H9 (cell line): ENCODE results near the gene ZFPL1. TPM values are rescaled to one million over a fixed set of nuclear protein-coding genes. Genes with fewer than 3 reads are reported as not detected.

ENCODE experiments used
- DNase-seq: peaks from one replicate; pipeline ENCODE4 v3.0.0-alpha.2; 2017
- H2AFZ ChIP-seq: one replicate; pipeline ENCODE4 v1.6.1; 2013; ENCODE audit warnings: mild to moderate bottlenecking, low read length, control low read depth, moderate library complexity
- H2AK5ac ChIP-seq: 2 replicates; pipeline ENCODE4 v1.6.1; 2013; ENCODE audit warnings: low read length, control low read depth, mixed read lengths; ENCODE audit not compliant: insufficient read length
- H2BK120ac ChIP-seq: one replicate; pipeline ENCODE4 v1.6.1; 2013; ENCODE audit warnings: low read depth, mild to moderate bottlenecking, low read length, control low read depth, inconsistent platforms; ENCODE audit not compliant: poor library complexity, severe bottlenecking
- H2BK12ac ChIP-seq: 2 replicates; pipeline ENCODE4 v1.6.1; 2013; ENCODE audit warnings: low read length, control low read depth, mixed read lengths, low read depth; ENCODE audit not compliant: insufficient read length
- H2BK15ac ChIP-seq: 2 replicates; pipeline ENCODE4 v1.6.1; 2013; ENCODE audit warnings: low read depth, low read length, control low read depth
- H2BK20ac ChIP-seq: one replicate; pipeline ENCODE4 v1.6.1; 2013; ENCODE audit warnings: low read depth, mild to moderate bottlenecking, low read length, control low read depth, inconsistent platforms; ENCODE audit not compliant: poor library complexity, severe bottlenecking
- H2BK5ac ChIP-seq: 2 replicates; pipeline ENCODE4 v1.6.1; 2013; ENCODE audit warnings: low read length, control low read depth, mixed read lengths; ENCODE audit not compliant: insufficient read length
- H3K14ac ChIP-seq: 2 replicates; pipeline ENCODE4 v1.6.1; 2013; ENCODE audit warnings: low read length, control low read depth; ENCODE audit not compliant: insufficient read depth
- H3K18ac ChIP-seq: 2 replicates; pipeline ENCODE4 v1.6.1; 2013; ENCODE audit warnings: low read depth, mild to moderate bottlenecking, mixed read lengths, low read length, control low read depth; ENCODE audit not compliant: insufficient read length
- H3K23ac ChIP-seq: 2 replicates; pipeline ENCODE4 v1.6.1; 2013; ENCODE audit warnings: low read length, control low read depth, mixed read lengths, low read depth; ENCODE audit not compliant: insufficient read length
- H3K23me2 ChIP-seq: 2 replicates; pipeline ENCODE4 v1.6.1; 2013; ENCODE audit warnings: low read depth, mild to moderate bottlenecking, mixed read lengths, low read length, control low read depth; ENCODE audit not compliant: insufficient read length, poor library complexity, severe bottlenecking
- H3K27ac ChIP-seq: 2 replicates; pipeline ENCODE4 v1.5.1; 2013; ENCODE audit warnings: low read length, control low read depth, mixed read lengths, low read depth; ENCODE audit not compliant: insufficient read length
- H3K27me3 ChIP-seq: 2 replicates; pipeline ENCODE4 v1.6.1; 2013; ENCODE audit warnings: low read length, control low read depth, inconsistent platforms; ENCODE audit not compliant: insufficient read depth
- H3K4ac ChIP-seq: 2 replicates; pipeline ENCODE4 v1.6.1; 2013; ENCODE audit warnings: low read depth, mild to moderate bottlenecking, control low read depth, inconsistent platforms, low read length, moderate library complexity
- H3K4me1 ChIP-seq: 2 replicates; pipeline ENCODE4 v1.6.1; 2013; ENCODE audit warnings: low read length, control low read depth, inconsistent platforms; ENCODE audit not compliant: insufficient read depth
- H3K4me2 ChIP-seq: 2 replicates; pipeline ENCODE4 v1.6.1; 2013; ENCODE audit warnings: low read length, control low read depth, mixed read lengths; ENCODE audit not compliant: insufficient read length, insufficient read depth
- H3K56ac ChIP-seq: 2 replicates; pipeline ENCODE4 v1.6.1; 2013; ENCODE audit warnings: low read depth, mild to moderate bottlenecking, mixed read lengths, low read length, control low read depth; ENCODE audit not compliant: insufficient read length
- H3K79me1 ChIP-seq: 2 replicates; pipeline ENCODE4 v1.6.1; 2013; ENCODE audit warnings: low read depth, mild to moderate bottlenecking, moderate library complexity, low read length, control low read depth, inconsistent platforms; ENCODE audit not compliant: insufficient read depth, poor library complexity, severe bottlenecking
- H3K79me2 ChIP-seq: 2 replicates; pipeline ENCODE4 v1.6.1; 2013; ENCODE audit warnings: low read length, control low read depth, inconsistent platforms; ENCODE audit not compliant: insufficient read depth
- H3K9ac ChIP-seq: 2 replicates; pipeline ENCODE4 v1.6.1; 2013; ENCODE audit warnings: low read length, control low read depth, mixed read lengths; ENCODE audit not compliant: insufficient read length; ENCODE audit errors: extremely low read depth
- H3K9me3 ChIP-seq: one replicate; pipeline ENCODE4 v1.6.1; 2013; ENCODE audit warnings: low read depth, low read length, inconsistent platforms; ENCODE audit not compliant: control insufficient read depth
- H3T11ph ChIP-seq: one replicate; pipeline ENCODE4 v1.6.1; 2013; ENCODE audit warnings: mild to moderate bottlenecking, low read length, control low read depth, inconsistent platforms
- H4K20me1 ChIP-seq: one replicate; pipeline ENCODE4 v1.6.1; 2013; ENCODE audit not compliant: control insufficient read depth, insufficient read length, insufficient read depth
- H4K5ac ChIP-seq: 2 replicates; pipeline ENCODE4 v1.6.1; 2013; ENCODE audit warnings: low read depth, mild to moderate bottlenecking, mixed read lengths, low read length, control low read depth; ENCODE audit not compliant: insufficient read length
- H4K8ac ChIP-seq: replicated peaks from 2 replicates; pipeline ENCODE4 v1.6.1; 2013; ENCODE audit warnings: low read length, control low read depth, mixed read lengths, low read depth; ENCODE audit not compliant: insufficient read length
- H4K91ac ChIP-seq: 2 replicates; pipeline ENCODE4 v1.6.1; 2013; ENCODE audit warnings: low read depth, mild to moderate bottlenecking, moderate library complexity, mixed read lengths, low read length, control low read depth; ENCODE audit not compliant: insufficient read length
- H3K27ac Mint-ChIP-seq, 3 experiments: 2 replicates in 2 of 3; 3 replicates in 1 of 3; pipeline ENCODE4 v1.8.0; 2020 to 2021; ENCODE audit warnings: mixed read lengths in 3 of 3, mild to moderate bottlenecking in 1 of 3, moderate library complexity in 1 of 3
- H3K27me3 Mint-ChIP-seq: 2 replicates; pipeline ENCODE4 v1.8.0; 2021; ENCODE audit warnings: low read depth, mild to moderate bottlenecking, moderate library complexity, mixed read lengths
- H3K36me3 Mint-ChIP-seq, 3 experiments: 2 replicates in 2 of 3; 3 replicates in 1 of 3; pipeline ENCODE4 v1.8.0; 2020 to 2021; ENCODE audit warnings: low read depth in 3 of 3, mixed read lengths in 3 of 3; ENCODE audit not compliant: insufficient read depth in 1 of 3
- H3K4me1 Mint-ChIP-seq, 2 experiments: 2 replicates each; pipeline ENCODE4 v1.8.0; 2020; ENCODE audit warnings: mixed read lengths in 2 of 2
- H3K4me3 Mint-ChIP-seq, 2 experiments: 2 replicates in 1 of 2; 3 replicates in 1 of 2; pipeline ENCODE4 v1.8.0; 2020 to 2021; ENCODE audit warnings: mild to moderate bottlenecking in 2 of 2, mixed read lengths in 2 of 2, moderate library complexity in 1 of 2
- H3K9me3 Mint-ChIP-seq, 2 experiments: 2 replicates in 1 of 2; 3 replicates in 1 of 2; pipeline ENCODE4 v1.8.0; 2020; ENCODE audit warnings: mild to moderate bottlenecking in 2 of 2, mixed read lengths in 2 of 2, moderate library complexity in 1 of 2
- WGBS: extraction: QIAGEN DNeasy Blood & Tissue Kit; methylation state at CpG from one replicate; pipeline ENCODE4 v1.1.7; 2013; ENCODE audit warnings: missing lambda C conversion rate, low lambda C conversion rate, mixed read lengths; ENCODE audit not compliant: insufficient read length; ENCODE audit errors: extremely low coverage; 5-methylcytosine and 5-hydroxymethylcytosine counted together
- total RNA-seq: library from RNA; stranded (reverse); gene quantifications from 2 replicates; pipeline ENCODE4 v1.2.1, GENCODE V29; 2021
- TF ChIP-seq, protein P1 (sequence below): fragments of 200-600 bp; sonication (generic); conservative IDR thresholded peaks from 3 replicates; pipeline ENCODE4 v1.8.0; 2021; ENCODE audit warnings: antibody characterized with exemption, mild to moderate bottlenecking

The ZFPL1 gene
- total RNA-seq, 1 experiment from 2014 or later: 24.2 TPM

DNA sequence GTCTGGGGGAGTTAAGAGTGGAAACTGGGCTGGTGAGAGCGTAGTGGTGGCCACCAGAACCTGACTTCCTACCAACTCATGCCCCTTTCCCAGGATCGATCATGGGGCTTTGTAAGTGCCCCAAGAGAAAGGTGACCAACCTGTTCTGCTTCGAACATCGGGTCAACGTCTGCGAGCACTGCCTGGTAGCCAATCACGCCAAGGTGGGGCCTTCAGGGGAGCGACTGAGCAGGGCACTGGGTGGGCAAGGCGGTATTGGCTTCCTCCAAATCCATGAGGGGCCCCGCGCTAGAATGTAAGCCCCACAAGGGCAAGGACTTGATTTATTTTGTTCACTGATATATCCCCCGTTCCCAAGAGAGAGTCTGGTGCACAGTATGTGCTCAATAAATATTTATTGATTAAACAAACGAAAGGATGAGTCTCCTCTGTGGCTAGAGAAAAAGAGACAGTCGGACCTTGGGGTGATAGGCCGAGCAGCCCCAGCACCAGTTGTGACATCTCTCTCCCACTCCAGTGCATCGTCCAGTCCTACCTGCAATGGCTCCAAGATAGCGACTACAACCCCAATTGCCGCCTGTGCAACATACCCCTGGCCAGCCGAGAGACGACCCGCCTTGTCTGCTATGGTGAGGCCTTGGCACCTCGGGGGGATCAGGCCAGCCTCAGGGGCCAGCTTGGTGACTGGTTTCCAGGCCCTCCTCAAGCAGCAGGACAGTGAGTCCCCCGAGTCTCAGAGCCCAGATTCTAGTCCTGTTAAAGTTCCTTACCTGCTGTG lies 765 bp downstream of the ZFPL1 start:
- H3T11ph ChIP-seq: no peak overlapping the region
- H3K4me2 ChIP-seq: peak overlapping the region; percentile 79
- H3K18ac ChIP-seq: peak overlapping the region; percentile 69
- H4K20me1 ChIP-seq: peaks cover 3% of the 10 kb centered on the region
- no peak overlapping the region for H2BK120ac ChIP-seq
- no peak overlapping the region for H3K56ac ChIP-seq
- no peaks in the 10 kb centered on the region for H3K27me3 Mint-ChIP-seq
- WGBS: no CpG with 5 or more reads among the region's 23 CpGs
- no peak overlapping the region for H2BK12ac ChIP-seq
- no peak for DNase-seq
- H3K27ac ChIP-seq: peak overlapping the region; percentile 79
- H3K4me1 Mint-ChIP-seq: peaks cover 14 to 16% of the 10 kb centered on the region in 2 experiments
- no peak overlapping the region for H2BK5ac ChIP-seq
- H3K4ac ChIP-seq: no peak overlapping the region
- H3K23me2 ChIP-seq: peaks cover 12% of the 10 kb centered on the region
- H3K9me3 Mint-ChIP-seq: no peaks in the 10 kb centered on the region; a peak in 1 of 5 replicates
- no peak overlapping the region for H3K23ac ChIP-seq
- no peak overlapping the region for H2AK5ac ChIP-seq
- H4K91ac ChIP-seq: no peak overlapping the region
- peak overlapping the region; percentile 98 to 100 (median 99) for H3K27ac Mint-ChIP-seq
- TF ChIP-seq, protein P1, sequence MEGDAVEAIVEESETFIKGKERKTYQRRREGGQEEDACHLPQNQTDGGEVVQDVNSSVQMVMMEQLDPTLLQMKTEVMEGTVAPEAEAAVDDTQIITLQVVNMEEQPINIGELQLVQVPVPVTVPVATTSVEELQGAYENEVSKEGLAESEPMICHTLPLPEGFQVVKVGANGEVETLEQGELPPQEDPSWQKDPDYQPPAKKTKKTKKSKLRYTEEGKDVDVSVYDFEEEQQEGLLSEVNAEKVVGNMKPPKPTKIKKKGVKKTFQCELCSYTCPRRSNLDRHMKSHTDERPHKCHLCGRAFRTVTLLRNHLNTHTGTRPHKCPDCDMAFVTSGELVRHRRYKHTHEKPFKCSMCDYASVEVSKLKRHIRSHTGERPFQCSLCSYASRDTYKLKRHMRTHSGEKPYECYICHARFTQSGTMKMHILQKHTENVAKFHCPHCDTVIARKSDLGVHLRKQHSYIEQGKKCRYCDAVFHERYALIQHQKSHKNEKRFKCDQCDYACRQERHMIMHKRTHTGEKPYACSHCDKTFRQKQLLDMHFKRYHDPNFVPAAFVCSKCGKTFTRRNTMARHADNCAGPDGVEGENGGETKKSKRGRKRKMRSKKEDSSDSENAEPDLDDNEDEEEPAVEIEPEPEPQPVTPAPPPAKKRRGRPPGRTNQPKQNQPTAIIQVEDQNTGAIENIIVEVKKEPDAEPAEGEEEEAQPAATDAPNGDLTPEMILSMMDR: no peak
- no peaks in the 10 kb centered on the region for H3K9me3 ChIP-seq
- no peak overlapping the region for H2BK20ac ChIP-seq
- H2BK15ac ChIP-seq: no peak overlapping the region
- H3K27me3 ChIP-seq: no peaks in the 10 kb centered on the region
- no peak overlapping the region for H4K8ac ChIP-seq
- no peak overlapping the region for H2AFZ ChIP-seq
- H4K5ac ChIP-seq: no peak overlapping the region
- peaks cover 23 to 68% (median 65%) of the 10 kb centered on the region in 3 experiments for H3K36me3 Mint-ChIP-seq
- H3K9ac ChIP-seq: peak overlapping the region; percentile 93
- peak overlapping the region; percentile 97 to 99 for H3K4me3 Mint-ChIP-seq
- peaks cover 3% of the 10 kb centered on the region for H3K79me1 ChIP-seq
- H3K14ac ChIP-seq: peak overlapping the region; percentile 85
- H3K79me2 ChIP-seq: peaks cover 8% of the 10 kb centered on the region; the same call in 1 of the 2 replicates
- no peaks in the 10 kb centered on the region for H3K4me1 ChIP-seq
